HG02885 (cell line): Measurements from ENCODE around the gene AGAP9.
"Not testable (repeated sequence)": the region's sequence is repeated elsewhere in the genome, so short reads cannot be mapped to it uniquely, and the experiment has no call there.

Experiments used
- ATAC-seq: cut with Tn5 transposase; IDR thresholded peaks from one replicate; pipeline ENCODE4 v1.9.1; 2021; ENCODE audit warnings: mild to moderate bottlenecking; ENCODE audit not compliant: unreplicated experiment, poor library complexity

The AGAP9 gene

DNA sequence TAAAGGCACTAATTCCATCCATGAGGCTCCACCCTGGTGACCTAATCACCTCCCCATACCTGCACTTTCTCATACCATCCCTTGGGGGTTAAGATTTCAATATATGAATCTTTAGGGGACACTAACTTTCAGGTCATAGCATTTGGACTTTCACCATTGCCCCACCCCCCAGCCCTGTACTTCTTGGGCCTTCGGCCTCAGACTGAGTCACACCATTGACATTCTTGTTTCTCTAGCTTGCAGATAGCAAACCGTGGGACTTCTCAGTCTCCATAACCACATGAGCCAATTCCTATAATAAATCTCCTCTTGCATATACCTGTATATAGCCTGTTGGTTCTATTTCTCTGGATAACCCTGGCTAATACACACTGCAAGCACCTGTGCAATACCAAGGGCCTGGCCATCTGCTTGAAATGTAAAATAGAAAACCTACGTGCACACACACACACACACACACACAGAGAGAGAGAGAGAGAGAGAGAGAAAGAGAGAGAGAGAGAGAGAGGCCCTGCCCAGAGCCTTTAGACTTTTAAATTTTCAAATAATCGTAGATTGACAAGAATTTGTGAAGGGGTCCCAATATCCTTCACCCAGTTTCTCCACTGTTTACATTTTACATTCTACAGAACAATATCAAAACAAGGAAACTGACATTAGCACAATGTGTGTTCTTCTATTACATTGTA lies 64.8 kb downstream of the AGAP9 start:
- no peak for ATAC-seq

DNA sequence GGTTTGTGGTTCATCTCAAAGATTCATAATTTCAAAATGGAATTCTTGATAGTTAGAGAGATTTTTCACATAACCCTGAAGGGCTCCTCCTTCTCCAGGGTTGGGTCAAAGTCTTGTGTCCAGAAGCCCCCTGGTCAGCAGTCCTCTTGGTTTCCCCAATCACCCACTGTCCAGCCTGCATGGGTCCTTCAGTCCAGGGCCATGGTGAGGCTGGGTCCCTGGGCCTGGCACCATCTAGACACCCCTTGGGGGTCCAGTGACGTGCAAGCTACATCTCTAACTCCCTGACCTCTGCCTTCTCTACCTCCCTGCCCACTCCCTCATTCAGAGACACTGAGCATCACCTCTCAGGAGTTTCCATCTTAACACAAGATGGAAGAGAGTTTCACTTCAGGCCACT lies 65.6 kb downstream of the AGAP9 start:
- ATAC-seq: no peak

DNA sequence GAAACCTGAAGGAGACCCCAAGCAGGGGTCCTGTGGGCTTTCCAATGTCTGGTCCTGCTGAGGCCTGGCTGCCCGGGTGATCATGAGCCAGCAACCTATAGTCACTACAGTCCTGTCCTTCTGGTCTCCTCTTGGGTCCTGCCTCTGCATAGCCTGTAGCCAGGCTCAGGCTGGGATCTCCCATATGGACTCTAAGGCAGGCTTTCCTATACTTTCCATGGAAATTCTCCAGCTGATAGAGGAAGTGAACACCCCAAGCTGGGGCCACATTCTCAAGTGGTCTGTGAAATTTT lies 66.0 kb downstream of the AGAP9 start:
- no peak for ATAC-seq

DNA sequence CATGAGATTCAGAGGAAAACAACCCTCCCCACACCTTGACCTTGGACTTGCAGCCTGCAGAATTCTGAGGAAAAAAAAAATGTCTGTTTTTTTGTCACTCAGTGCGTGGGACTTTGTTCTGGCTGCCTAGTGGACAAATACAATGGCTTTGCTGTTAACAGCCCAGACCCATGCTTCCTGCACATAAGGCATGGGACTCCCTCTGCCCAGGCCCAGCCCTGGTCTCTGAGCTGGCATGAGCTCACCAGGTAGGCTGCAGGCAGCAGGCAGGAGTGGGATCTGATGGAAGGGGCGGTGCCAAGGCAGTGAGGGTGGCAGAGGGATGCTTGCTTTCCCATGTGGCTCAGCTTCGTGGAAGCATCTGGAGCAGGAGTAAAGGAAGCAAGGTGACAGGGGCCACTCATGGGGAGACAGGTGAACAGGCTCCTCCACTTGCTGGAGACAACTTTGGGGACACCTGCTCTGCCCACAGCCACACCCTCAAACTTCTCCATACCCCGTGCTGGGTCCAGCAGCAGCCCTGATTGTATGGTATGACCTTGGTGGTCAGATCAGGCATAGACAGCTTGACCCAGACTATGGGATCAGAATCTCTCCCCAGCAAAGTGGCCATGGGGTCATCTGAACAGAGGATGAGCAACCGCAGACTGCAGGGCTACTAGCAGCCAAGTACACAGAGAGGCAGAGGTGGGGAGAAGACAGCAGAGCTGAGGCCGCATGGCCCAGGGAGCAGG lies 66.5 kb downstream of the AGAP9 start:
- no peak for ATAC-seq

DNA sequence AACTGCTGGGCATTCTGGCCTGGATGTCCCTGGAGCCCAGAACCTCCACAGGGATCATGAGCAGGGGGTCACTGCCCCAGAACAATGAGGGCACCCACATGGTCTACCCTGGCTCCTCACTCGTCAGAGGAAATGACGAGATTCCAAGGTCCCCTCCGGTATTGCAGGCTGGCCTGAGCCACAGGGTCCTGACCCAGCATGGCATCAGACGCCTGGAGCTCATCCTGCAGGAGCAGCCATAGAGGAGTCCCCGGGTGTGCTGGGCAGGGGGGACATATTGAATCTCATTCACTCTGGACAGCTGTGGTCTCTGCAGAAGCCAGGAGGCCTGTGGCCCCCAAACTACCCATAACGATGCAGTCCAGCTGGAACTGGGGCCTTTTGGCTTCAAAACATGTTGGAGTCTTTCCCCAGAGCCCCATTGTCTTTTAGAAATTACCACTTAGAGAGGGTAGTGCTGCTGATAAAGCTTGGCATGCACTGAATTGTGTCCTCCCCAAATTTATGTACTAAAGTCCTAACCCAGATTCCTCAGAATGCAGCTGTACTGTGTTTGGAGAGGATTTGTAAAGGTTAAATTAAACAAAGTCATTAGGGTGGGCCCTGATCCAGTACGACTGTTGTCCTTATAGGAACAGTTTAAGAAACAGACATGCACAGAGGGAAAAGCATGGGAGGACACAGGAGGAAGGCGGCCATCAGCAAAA lies 67.2 kb downstream of the AGAP9 start:
- ATAC-seq: no peak

DNA sequence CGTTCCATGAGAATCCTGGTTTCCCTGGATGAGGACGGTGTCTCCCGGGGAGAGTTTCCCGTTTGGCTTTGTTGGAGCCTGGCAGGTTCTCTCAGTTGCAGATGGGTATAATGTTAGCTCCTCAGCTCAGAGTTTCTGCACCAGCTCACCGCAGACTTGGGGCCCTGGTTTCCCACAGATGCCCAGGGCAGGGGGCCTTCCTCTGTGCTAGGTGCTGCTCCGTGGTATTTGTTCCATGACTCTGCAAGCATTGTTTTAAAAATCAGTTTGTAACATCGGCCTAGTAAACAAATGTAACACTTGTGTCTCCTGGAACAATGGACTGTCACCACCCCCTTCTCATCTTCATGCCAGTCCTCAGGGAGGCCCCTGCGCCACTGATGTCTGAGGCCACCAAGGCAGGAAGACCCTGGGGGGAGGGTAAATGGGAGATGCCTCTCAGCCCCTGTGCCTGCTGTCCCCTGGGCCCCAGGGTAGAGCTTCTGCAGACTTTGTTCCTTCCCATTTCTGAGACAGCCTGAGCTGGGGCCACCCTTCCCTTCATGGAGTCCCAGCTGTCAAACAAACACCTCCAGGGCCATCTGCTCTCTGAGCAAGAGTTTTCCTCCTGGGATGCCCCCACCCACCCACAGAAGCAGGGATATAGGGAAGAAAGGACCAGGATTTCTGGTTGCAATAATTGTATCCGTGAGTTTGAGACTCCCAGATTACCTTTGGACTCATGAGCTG lies 67.9 kb downstream of the AGAP9 start:
- ATAC-seq: not testable (repeated sequence)

DNA sequence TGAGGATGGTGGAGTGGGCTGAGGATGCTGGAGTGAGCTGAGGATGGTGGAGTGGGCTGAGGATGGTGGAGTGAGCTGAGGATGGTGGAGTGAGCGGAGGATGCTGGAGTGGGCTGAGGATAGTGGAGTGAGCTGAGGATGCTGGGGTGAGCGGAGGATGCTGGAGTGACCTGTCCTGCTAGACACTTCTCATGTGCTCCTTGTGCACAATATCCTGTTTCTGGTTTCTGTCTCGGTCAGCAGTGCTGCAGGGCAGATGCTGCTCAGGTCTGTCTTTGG lies 68.7 kb downstream of the AGAP9 start:
- ATAC-seq: no peak

DNA sequence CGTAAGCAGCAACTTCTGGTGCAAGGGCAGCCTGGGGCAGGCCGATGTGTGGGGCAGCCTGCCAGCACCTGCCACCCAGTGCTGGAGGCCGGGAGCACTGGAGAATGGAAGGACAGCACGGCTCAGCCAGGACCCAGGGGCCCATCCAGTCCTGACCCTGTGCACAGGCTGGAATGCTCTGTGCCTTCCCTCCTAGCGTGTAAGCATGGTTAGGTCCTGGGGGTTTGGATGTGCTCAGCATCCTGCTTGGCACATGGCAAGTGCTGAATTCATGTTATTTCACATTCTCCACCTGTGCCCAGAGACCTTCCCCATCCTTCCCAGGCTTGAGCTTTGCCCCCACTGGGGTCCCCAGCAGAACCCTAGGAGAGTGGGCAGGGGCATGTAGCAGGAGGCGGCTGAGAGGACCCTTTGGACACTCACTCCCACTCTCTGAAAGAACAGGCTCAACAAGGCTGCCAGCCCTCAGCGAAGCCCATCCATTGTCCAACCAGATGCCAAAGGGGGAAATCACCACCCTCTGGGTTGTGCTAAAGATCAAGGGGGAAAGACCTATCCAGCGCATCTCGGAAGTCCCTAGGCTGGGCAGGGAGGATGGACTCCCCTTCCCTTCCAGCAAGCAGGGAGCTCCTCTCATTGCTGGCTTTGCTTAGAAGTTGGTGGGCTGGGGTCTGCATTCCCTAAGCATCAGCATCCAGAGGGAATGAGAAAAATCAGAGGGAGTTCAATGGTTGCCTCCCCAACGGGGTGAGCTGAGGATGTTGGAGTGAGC lies 69.2 kb downstream of the AGAP9 start:
- no peak for ATAC-seq

DNA sequence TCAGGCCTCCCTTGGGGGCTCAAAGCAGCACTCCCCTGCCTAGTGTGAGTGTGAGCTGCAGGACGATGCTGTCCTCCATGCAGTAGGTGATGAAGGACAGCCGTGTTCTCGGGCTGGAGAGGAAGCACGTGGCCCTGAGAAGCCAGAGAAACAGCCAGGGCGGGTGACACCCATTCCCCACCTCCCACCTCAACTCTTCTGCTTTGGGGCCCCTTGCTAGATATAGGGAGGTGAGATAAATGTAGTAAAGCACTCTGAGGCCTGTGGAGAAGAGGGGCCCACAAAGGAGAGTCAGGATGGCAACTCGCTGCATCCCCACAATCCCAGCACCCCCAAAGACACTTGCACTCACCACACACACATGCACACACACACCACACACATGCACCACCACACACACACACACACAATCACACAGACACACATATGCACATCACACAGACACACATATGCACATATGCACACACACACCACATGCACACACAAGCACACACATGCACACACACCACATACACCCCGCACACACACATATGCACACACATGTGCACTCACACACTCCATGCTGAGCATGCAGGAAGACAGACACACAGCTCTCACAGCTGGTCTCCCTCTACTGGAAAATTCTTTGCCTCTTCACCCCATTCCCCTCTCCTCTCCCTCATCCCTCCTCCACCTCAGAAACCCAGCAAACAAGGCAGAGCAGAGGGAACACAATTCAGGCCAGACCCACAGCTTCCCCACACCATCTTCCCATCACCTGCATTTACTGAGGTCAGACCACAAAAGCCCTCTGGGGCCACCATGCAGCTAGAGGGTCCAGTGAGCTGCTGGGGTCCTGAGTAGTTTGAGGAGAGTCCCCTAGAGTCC lies 70.1 kb downstream of the AGAP9 start:
- ATAC-seq: no peak

DNA sequence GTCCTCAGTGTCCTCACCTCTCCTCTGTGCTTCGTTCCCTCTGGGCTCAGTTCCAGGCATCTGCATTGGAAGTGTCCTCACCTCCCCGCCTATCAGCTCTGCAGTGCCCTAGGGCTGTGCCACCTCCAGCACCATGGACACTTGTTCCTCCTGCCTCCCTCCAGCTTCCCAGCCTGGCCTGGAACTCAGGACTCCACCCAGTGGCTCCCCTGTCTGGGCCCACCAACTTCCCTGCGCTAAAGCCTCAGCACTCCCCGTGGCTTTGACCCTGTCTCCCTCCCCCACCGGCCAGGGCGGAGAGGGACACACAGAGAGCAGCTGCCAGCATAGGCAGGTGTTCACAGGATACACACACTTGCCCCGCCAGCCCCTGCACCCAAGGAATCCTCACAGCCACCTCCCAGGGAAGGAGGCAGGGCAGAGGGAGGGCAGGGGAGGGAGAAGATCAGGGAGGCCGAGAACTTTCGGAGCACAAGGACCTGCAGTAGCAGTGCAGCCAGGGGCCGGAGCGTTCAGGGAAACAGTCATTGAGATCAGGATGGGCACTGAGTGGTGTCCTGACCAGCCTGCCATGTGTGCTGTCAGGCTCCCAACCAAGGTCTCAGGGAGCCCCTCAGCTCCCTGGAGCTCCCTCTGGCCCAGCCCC lies 70.8 kb downstream of the AGAP9 start:
- no peak for ATAC-seq

DNA sequence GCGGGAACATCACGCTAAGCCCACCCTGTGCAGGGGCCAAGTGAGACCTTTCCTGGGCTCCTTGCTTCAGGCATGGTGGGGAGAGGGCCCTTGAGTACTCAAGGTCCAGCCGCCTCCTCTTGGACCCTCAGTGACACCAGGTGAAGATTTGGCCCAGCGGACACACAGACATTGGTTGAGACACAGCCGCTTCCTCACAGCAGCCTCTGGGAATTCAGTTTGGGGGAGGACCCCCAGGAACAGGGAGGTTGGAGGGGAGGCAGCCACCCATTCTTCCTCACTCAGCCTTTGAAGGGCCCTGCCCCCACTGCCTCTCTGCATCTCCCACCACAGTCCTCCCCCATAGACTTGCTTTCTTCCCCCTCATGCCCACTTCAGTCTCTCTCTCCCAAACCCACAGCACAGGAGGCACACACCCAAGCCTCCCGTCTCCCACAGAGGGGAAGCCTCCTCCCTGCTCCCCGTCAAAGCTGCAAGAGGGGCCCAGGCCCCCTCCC lies 71.4 kb downstream of the AGAP9 start:
- ATAC-seq: no peak
